Kidney capillary endothelial cell (primary cell): ENCODE data around the gene CR1.
"Not testable (repeated sequence)": the region's sequence is repeated elsewhere in the genome, so short reads cannot be mapped to it uniquely, and the experiment has no call there.

ENCODE experiments used
- DNase-seq: peaks from one replicate; pipeline ENCODE4 v3.0.0-alpha.2; 2018; ENCODE audit warnings: low spot score

The CR1 gene

DNA sequence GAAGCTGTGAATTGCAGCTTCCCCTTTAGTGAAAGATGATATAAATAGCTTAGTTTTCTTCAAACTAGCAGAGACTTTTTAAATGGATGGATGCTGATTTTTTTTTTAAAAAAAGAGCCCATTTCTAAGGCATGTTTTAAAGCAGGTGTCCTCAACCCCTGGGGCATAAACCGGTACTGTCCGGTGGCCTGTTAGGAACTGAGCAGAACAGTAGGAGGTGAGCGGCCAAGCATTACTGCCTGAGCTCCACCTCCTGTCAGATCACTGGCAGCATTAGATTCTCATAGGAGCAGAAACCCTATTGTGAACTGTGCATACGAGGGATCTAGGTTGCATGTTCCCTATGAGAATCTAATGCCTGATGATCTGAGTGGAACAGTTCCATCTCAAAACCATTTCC, 180.2 kb downstream of the CR1 start:
- DNase-seq: no peak

GRCh38 chr1:207680590-207681388, 184.8 kb downstream of the CR1 start:
- not testable (repeated sequence) for DNase-seq

DNA sequence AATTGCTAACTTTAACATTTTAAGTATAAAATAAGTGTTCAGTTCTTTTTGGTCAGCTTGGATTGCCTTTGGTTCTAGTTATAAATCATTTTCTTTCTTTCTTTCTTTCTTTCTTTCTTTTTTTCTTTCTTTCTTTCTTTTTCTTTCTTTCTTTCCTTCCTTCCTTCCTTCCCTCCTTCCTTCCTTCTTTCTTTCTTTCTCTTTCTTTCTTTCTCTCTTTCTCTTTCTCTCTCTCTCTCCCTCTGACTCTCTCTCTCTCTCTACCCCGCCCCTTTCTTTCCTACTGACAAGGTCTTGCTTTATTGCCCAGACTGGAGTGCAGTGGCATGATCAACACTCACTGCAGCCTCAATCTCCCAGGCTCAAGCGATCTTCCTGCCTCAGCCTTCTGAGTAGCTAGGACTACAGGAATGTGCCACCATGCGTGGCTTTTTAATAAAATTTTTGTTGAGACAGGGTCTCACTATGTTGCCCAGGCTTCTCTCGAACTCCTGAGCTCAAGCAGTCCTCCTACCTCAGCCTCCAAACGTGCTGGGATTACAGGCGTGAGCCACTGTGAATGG, 187.0 kb downstream of the CR1 start:
- DNase-seq: not testable (repeated sequence)

GRCh38 chr1:207690551-207690950, 194.6 kb downstream of the CR1 start:
- DNase-seq: not testable (repeated sequence)

DNA sequence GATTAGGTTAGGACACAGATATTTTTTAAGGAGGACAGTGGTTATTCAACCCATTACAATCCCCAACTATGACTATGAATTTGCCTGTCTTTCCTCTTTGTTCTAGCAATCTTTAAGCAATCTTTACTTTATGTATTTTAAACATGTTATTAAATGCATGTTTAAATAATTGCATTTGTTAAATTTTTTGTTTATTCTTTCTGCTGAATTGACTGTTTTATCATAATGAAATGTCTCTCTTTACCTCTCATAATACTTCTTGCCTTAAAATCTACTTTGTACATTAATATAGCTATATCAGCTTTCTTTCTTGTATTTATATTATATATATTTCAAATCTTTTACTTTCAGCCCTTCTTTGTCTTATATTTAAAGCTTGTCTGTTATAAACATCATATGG, 195.1 kb downstream of the CR1 start:
- no peak for DNase-seq
